HG03521 (cell line): ENCODE data around the gene SLC7A1.

Experiments used
- ATAC-seq: cut with Tn5 transposase; IDR thresholded peaks from one replicate; pipeline ENCODE4 v1.9.1; 2021; ENCODE audit warnings: mild to moderate bottlenecking, moderate library complexity; ENCODE audit not compliant: unreplicated experiment

SLC7A1 gene

GRCh38 chr13:29496241-29496712 is 99.2 kb downstream of the SLC7A1 start:
- ATAC-seq = no peak

GRCh38 chr13:29494520-29494919 is 101.0 kb downstream of the SLC7A1 start:
- no peak for ATAC-seq

- ATAC-seq = no peak
These were observed 101.7 kb downstream of the SLC7A1 start for GRCh38 chr13:29493796-29494195.

DNA sequence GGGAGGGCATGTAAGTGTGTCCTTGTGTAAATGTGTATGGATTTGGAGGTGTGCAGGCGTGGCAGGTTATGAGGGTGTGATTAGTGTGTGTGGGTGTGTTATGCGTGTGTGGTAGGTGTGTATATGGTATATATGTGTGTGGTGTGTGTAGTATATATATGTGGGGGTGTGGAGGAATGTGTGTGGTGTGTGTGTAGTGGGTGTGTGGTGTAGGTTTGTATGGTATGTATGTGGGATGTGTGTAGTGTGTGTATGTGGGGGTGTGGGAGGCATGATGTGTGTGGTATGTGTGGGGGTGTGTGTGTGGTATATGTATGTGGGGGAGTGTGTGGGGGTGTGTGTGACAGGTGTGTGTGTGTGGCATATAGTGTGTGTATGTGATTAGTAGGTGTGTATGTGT is 104.2 kb downstream of the SLC7A1 start:
- no peak for ATAC-seq

GRCh38 chr13:29490561-29490885 is 105.0 kb downstream of the SLC7A1 start:
- ATAC-seq = no peak

DNA sequence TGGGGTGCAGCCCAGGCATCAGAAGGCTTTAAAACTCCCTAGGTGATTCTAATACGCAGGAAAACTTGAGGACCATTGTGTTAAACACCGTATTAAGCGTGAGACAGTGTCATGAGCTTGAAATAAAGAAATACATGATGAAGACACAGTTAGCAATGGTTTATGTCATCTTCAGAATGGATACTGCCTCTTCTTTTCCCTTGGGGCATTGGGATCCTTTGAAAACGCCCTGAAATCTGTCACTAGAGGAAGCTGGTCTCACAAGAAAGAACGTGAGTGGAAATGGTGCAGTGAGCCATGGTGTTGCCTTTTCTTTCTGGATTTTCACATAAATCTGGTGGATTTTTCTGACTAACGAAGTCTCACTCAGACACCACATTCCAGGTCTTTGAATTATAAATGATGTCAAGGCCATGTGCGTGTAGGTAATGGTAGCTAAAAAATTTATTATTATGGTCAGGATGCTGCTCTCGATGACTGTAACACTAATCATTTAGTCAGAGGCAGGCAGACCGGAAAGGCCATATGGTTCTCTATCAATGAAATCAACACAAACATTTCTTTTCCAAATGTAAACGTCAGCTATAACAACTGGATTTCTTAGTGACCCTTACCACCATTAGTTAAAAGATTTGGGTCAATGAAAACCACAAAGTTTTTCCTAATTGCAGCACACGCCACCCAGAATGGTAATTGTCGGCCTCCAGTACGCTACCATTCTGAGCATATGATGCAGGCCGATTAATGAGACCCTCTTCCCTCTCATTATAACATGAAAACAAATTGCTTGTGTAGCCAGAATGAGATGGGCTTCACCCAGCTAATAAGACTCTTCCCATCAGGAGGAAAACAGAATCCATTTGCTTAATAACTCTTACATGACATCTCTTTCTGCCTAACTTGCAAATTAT is 105.6 kb downstream of the SLC7A1 start:
- ATAC-seq = no peak

DNA sequence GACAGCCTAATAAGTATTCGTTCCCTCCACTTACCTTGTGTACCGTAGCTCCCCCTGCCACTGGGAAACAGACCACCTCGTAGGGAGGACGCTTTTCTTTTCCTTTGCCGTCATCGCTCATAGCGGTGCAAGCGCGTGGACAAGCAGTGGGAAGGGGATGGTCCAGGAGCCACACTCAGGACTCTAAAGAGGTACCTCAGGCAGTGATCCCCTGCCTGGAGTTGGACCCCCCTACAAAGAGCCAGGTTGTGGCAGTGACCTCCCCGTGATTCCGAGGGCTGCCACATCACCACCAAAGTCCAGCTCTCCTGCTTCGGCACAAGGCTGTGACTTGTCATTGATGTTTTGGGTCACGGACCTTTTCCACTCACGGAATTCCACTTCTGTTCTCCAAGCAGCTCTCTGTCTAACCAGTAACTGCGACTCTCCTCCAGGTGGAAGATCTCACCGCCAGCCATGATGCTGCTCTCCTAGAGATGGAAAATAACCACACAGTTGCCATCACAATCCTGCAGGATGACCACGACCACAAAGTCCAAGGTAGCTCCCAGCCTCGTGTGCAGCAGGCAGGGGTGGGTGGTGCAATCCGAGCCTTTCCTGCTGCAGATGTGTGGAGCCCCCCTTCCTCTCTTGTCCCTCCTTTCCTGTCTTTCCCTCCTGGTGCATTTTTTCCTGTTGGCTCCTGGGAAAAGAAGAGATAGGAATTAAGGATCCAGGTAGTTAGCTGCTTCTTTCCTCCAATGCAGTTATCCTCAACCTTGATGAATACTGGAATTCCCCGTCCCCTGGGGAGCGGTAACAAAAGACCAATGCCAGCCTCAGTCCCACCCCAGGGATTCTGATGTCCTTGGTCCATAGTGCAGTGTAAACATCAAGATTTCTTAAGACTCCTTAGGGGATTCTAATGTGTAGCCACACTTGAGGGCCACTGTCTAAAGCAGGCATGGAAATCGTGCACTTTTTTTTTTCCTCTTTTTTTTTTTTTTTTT is 107.7 kb downstream of the SLC7A1 start:
- no peak for ATAC-seq

GRCh38 chr13:29486551-29486950 is 108.9 kb downstream of the SLC7A1 start:
- no peak for ATAC-seq

DNA sequence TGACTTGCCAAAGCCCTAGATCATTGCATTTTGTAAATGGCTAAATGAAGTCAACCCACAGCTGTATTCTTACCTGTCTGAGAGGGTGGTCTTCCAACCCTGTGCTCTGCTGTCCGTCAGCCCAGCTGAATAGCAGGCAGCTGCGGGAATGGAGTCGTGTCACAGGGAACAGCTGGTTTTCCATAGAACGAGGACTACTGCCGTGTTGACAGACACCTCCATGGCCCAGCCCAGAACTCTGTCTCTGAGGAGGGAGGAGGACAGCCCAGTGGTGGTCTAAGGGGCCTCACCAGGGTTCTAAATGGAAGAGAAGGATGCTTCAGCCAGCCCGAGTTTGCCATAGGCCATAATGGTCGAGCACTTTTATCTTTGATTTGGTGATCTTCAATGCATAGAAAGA is 110.7 kb downstream of the SLC7A1 start:
- ATAC-seq = no peak

- no peak for ATAC-seq
These were observed 111.3 kb downstream of the SLC7A1 start for GRCh38 chr13:29484236-29484635.

DNA sequence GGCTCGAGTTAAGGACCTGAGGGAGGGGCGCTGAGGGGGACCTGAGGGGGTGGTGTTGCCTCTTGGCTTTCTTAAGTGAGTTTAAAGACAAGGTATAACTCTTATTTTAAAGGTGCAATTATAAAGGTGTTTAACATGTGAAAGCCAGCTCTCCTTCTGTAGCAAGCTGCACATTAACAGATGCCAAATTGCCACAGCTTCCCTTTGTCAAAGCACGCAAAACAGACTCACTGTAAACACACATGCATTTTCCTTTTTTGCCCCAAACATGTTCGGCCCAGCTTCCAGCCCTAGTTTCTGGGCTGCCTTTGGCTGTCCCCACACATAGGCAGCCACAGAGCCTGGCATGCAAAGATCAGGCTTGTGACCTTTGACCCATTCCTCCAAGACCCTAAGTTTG is 111.9 kb downstream of the SLC7A1 start:
- ATAC-seq = no peak

- ATAC-seq = no peak
These were observed 112.3 kb downstream of the SLC7A1 start for GRCh38 chr13:29483211-29483610.

DNA sequence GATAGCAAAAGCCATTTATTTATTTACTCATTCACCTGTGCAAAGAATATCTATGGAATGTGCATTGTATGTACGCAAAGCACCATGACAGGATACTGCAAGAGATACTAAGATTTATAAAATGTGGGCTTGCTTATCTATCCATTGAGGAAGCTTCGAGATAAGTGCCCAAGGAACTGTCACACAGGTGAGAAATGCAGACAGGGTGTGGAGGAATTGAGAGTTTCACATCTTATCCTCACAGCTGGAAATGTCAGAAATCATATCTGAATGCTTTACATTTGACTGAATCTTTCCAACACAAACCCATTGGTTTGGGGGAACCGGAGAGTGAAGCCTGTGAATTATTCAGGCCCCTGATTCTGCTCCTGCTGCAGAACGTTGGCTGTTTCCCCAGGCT is 113.0 kb downstream of the SLC7A1 start:
- ATAC-seq = no peak

- ATAC-seq = no peak
These were observed 113.9 kb downstream of the SLC7A1 start for GRCh38 chr13:29481603-29482002.

- no peak for ATAC-seq
These were observed 114.5 kb downstream of the SLC7A1 start for GRCh38 chr13:29480893-29481525.

- no peak for ATAC-seq
These were observed 115.6 kb downstream of the SLC7A1 start for GRCh38 chr13:29479716-29480492.

GRCh38 chr13:29476046-29476445 is 119.4 kb downstream of the SLC7A1 start:
- no peak for ATAC-seq

DNA sequence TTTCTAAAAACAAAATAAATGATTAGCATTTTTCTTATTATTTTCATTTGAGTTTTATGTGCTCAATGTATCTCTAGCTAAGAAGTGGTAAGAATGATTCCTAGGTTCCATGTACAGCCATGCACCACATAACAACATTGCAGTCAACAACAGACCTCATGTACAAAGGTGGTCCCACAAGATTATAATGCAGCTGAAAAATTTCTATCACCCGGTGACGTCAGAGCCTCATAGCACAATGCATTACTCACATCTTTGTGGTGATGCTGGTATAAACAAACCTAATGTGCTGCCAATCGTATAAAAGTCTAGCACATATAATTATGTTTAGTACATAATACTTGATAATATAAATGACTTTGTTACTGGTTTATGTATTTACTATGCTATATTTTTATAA is 120.5 kb downstream of the SLC7A1 start:
- no peak for ATAC-seq

DNA sequence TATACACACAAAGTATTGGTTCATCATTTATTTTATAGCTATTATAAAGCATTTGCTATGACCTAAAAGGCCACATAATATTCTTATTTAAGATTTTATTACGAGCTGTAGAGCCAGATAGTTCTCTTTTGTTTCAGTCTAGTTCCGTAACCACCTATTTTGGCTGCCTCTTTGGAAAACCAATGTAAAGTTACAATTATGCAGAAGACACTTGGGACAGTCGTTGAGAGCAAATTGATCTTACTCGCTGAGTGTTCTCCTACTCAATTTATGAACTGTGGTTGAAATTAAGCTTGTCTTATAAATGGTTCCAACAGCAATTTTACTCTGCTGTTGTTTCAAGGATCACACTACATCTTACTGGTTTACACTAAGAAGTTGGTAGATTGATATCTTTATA is 122.3 kb downstream of the SLC7A1 start:
- no peak for ATAC-seq

GRCh38 chr13:29472332-29472961 is 123.0 kb downstream of the SLC7A1 start:
- no peak for ATAC-seq
